GM12801 (cell line): ENCODE measurements around the gene DTX4.

Experiments
- TF ChIP-seq, protein P1 (sequence below): IDR thresholded peaks from one replicate; pipeline ENCODE4 v1.5.1; 2011; ENCODE audit warnings: control low read depth; ENCODE audit not compliant: insufficient read length; ENCODE audit errors: extremely low read depth

DTX4 gene

DNA sequence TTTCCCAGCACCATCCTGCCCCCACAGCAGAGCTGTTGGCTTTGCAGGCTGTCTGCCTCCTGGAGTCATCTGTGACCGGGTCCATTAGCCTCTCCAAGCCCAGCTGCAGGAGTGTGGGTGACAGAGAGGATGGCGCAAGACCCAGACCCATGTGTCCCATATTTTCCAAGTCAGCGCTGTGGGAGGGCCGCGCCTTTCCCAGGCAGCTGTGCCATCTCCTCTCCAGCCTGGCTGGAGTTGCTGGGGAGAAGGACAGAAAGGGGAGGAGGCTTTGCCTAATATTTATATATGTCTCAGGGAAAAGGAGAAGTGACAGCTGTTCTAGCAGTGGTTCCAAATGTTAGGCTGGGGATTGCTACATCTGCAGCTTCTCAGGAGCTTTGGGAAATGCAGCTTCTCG, 15.7 kb downstream of the DTX4 start:
- TF ChIP-seq, protein P1, sequence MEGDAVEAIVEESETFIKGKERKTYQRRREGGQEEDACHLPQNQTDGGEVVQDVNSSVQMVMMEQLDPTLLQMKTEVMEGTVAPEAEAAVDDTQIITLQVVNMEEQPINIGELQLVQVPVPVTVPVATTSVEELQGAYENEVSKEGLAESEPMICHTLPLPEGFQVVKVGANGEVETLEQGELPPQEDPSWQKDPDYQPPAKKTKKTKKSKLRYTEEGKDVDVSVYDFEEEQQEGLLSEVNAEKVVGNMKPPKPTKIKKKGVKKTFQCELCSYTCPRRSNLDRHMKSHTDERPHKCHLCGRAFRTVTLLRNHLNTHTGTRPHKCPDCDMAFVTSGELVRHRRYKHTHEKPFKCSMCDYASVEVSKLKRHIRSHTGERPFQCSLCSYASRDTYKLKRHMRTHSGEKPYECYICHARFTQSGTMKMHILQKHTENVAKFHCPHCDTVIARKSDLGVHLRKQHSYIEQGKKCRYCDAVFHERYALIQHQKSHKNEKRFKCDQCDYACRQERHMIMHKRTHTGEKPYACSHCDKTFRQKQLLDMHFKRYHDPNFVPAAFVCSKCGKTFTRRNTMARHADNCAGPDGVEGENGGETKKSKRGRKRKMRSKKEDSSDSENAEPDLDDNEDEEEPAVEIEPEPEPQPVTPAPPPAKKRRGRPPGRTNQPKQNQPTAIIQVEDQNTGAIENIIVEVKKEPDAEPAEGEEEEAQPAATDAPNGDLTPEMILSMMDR = no peak

DNA sequence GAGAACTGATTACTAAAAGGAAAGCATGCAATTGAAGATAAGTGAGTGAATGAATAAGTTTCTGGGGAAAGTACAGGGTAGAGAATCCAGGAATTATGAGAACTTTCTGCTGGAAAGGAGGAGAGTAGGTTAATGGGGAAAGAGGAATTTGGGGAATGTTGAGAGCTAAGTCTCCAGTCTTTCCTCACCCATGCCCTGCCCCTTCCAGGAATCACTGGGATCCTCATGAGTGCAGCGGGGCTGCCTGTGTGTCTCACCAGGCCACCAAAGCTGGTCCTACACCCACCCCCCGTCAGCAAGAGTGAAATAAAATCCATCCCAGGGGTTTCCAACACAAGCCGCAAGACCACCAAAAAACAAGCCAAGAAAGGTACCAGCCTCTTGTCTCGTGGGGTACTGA, 17.0 kb downstream of the DTX4 start:
- TF ChIP-seq, protein P1 = no peak

DNA sequence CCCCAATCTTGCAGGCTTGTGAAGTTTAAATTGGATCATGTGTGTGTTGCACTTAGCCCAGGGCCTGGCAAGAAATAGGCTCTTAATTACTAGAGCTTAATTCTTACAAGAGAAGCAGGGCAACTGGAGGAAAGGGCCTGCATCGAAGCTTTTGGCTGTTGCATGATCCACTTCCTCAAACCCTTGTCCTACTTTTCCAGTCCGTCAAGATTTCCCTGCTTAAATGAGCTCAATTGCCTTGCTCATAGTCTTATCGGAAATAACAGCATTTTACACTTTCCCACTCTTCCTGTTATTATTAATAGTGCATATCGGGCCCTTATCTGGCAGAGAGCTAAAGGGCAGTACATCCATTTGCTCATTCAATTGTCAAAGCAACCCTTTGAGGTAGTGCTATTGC, 18.1 kb downstream of the DTX4 start:
- TF ChIP-seq, protein P1 = no peak

DNA sequence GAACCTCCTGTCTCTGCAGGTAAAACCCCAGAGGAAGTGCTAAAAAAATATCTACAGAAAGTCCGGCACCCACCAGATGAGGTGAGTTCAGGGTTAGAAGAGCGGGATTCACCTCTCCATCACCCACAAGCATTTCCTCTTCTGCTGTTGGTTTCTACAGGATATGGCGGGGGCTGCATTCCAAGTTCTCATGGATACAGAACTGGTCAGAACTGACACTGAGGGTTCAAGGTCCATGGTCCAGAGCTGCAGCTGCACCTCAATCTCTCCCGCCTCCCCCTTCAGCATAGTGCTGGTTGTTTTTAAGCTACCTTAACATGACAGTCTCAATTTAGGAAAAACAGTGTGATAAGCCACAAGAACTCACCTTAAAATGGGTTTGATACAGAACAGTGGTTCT, 19.2 kb downstream of the DTX4 start:
- TF ChIP-seq, protein P1 = no peak

DNA sequence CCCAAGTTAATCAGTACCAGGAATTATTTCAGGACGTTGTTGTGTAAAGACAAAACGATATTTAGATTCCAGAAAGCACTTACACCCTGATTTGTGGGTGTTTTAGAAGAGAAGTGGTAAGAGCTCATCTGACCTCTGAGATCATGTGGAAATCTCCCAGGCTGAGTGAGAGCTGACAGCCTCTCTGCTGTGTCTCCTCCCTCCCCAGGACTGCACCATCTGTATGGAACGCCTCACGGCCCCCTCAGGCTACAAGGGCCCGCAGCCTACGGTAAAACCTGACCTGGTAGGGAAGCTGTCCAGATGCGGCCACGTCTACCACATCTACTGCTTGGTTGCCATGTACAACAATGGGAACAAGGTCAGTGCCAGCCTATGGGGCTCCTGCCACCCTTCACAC, 20.0 kb downstream of the DTX4 start:
- TF ChIP-seq, protein P1 = no peak

DNA sequence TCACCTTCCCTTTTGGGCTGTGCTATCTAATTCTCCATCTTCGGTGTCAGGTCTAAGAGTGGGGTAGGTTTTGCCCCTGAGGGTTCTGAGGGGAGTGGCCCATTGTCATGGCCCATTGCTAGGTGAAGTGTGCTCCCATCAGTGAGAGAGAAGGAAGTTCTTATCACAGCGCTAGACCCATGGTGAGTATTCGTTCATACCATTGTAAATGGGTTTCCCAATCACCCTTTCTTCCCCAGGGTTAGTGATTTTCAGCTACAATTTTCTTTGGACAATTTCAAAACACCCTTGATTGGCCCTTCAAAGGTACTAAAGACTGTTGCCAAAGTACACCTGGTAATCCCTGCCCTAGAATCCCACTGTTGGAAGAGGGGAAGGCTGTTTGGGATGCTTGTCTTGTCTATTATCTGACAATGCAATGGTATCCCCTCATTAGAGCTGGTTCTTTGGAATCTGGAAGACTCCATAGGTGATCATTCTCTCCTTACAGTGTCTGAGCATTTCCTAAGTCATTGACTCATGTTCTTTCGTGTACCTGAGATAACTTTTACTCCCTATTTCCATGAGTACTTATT, 20.6 kb downstream of the DTX4 start:
- TF ChIP-seq, protein P1 = no peak

DNA sequence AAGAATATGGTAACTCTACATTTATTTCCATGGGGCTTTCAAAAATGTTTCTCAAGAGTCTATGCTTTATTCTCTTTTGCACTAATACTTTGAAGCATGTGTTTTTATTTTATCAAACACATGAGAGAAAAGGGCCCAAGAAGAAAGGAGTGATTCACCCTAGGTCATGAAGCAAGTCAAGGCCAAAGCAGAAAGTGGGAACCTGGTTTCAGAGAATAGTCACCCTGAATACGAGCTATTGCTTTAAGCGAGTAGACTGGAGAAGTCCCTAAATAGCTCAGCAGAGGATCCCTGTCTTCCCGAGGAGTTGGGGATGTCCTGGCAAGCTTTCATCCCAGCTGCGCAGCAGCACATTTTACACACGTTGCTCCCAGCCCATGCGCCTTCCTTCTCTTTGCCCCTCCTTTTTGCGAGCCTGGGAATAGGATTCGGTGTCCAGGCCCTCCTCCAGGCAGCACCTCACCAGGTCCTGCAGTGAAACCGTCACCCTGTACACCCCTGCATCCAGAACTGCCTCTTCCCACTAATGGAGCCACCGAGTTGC, 21.7 kb downstream of the DTX4 start:
- TF ChIP-seq, protein P1 = no peak
